SK-N-MC (cell line): ENCODE results near the gene PTGER1.

Experiments
- EZH2 ChIP-seq: fragments of 200-600 bp; sonication (generic); IDR thresholded peaks from one replicate; pipeline ENCODE4 v1.6.1; 2017; ENCODE audit warnings: antibody characterized with exemption
- POLR2AphosphoS5 ChIP-seq: IDR thresholded peaks from 2 replicates; pipeline ENCODE4 v1.6.1; 2012; ENCODE audit warnings: mild to moderate bottlenecking, low read depth, low read length, borderline replicate concordance

- TF ChIP-seq POLR2AphosphoS5 (no peak), EZH2 (no peak)
Observed at GRCh38 chr19:14443632-14444216, 31.4 kb downstream of the PTGER1 start.
